Measurements from ENCODE around the gene CADPS2. TPM values are rescaled to one million over a fixed set of nuclear protein-coding genes. Genes with fewer than 3 reads are reported as not detected.

The CADPS2 gene
- total and polyA plus RNA-seq, 2 of the 8 experiments (the other 6 are each of a cell fraction or from before 2014, with no cell fraction given), result 8.9 to 22.3 TPM

GRCh38 chr7:122847871-122848473, 38.3 kb downstream of the CADPS2 start:
- FAIRE-seq (no peak), DNase-seq (ENCODE audit: low read depth in 1 of 2, low spot score in 2 of 2) (no peak)
- H3K23ac ChIP-seq (ENCODE audit: insufficient read length), result no peak overlapping the region
- no peak overlapping the region for H3K4me3 ChIP-seq (ENCODE audit: extremely low read depth in 1 of 4, insufficient read depth in 2 of 4, low read depth in 3 of 4, low read length in 4 of 4)
- no peak overlapping the region for H3K56ac ChIP-seq (replicated peaks; ENCODE audit: insufficient read length, low read depth, low read length)
- H4K20me1 ChIP-seq (replicated peaks in 1 of 2; ENCODE audit: control insufficient read depth in 1 of 2, insufficient read depth in 2 of 2, low read length in 2 of 2), result peaks cover 0 to 1% of the 10 kb centered on the region in 2 experiments
- no peaks in the 10 kb centered on the region; a peak in 1 of 4 replicates for H3K79me2 ChIP-seq (ENCODE audit: control insufficient read depth in 1 of 2, insufficient read depth in 2 of 2, low read length in 2 of 2)
- ChIA-PET POLR2A (ENCODE audit: partially characterized antibody) (interaction anchor here (1.0 kb wide), 1 partner anchor 20 kb away, joined by 3 read pairs; no protein-coding TSS in a partner anchor), CTCF (ENCODE audit: partially characterized antibody) (interaction anchor here (1.0 to 1.2 kb wide), 3 partner anchors 13 to 206 kb away, joined by 3 read pairs; no protein-coding TSS in a partner anchor)
- H3K4me2 ChIP-seq (ENCODE audit: insufficient read depth in 1 of 2, low read depth in 2 of 2, low read length in 2 of 2), result no peak overlapping the region
- no peak overlapping the region for H2AFZ ChIP-seq (ENCODE audit: low read length)
- H3K18ac ChIP-seq (ENCODE audit: extremely low read depth, low read length), result no peak overlapping the region
- H3K9me3 ChIP-seq (ENCODE audit: insufficient read depth in 2 of 2, low read depth in 1 of 2, low read length in 1 of 2), result no peaks in the 10 kb centered on the region
- no peaks in the 10 kb centered on the region for H3K27me3 ChIP-seq (replicated peaks in 1 of 4; ENCODE audit: control insufficient read depth in 3 of 4, extremely low read depth in 1 of 4, insufficient read depth in 3 of 4, low read length in 3 of 4)
- no peak overlapping the region for H4K8ac ChIP-seq (ENCODE audit: extremely low read depth, insufficient read depth, low read length)
- no peak overlapping the region for H4K91ac ChIP-seq (replicated peaks; ENCODE audit: insufficient read length, low read length)
- no peak overlapping the region for H3K9ac ChIP-seq (replicated peaks in 1 of 4; ENCODE audit: extremely low read depth in 1 of 4, low read depth in 3 of 4, low read length in 3 of 4)
- H4K5ac ChIP-seq (ENCODE audit: insufficient read length, low read depth, low read length), result no peak overlapping the region
- no peak overlapping the region for H2BK20ac ChIP-seq (ENCODE audit: low read length)
- no peak overlapping the region for H3K14ac ChIP-seq (ENCODE audit: insufficient read length)
- no peak overlapping the region for H2BK15ac ChIP-seq (ENCODE audit: low read length)
- 67% methylated on average over 3 of the region's 3 CpGs; no CpG with 5 or more reads in 1 of the 2 experiments for WGBS, 2 experiments (ENCODE audit: extremely low coverage in 1 of 2, insufficient coverage in 1 of 2, insufficient read length in 1 of 2, insufficient replicate concordance in 2 of 2, low coverage in 1 of 2, low lambda C conversion rate in 2 of 2, missing lambda C conversion rate in 1 of 2)
- no peak overlapping the region for H2BK5ac ChIP-seq (ENCODE audit: low read depth, low read length)
- H2AK5ac ChIP-seq (ENCODE audit: low read depth, low read length), result no peak overlapping the region
- H2BK120ac ChIP-seq (replicated peaks; ENCODE audit: low read depth, low read length), result no peak overlapping the region
- no peaks in the 10 kb centered on the region for H3K36me3 ChIP-seq (ENCODE audit: control insufficient read depth in 2 of 4, insufficient read depth in 4 of 4, low read length in 3 of 4)
- no peak overlapping the region for H2BK12ac ChIP-seq (ENCODE audit: low read depth, low read length)
- peaks cover 0 to 9% (median 2%) of the 10 kb centered on the region in 4 experiments; a peak in 2 of 7 replicates for H3K4me1 ChIP-seq (replicated peaks in 1 of 4; ENCODE audit: control insufficient read depth in 3 of 4, insufficient read depth in 4 of 4, low read length in 3 of 4)
- H3K79me1 ChIP-seq (ENCODE audit: low read depth, low read length), result no peaks in the 10 kb centered on the region; the same call in 1 of the 2 replicates
- H3K4ac ChIP-seq (replicated peaks; ENCODE audit: insufficient read length, low read depth, low read length), result no peak overlapping the region
- no peaks in the 10 kb centered on the region for H3K23me2 ChIP-seq (ENCODE audit: low read depth, low read length)
- H3K27ac ChIP-seq (ENCODE audit: low read depth, low read length), result no peak overlapping the region
- TF ChIP-seq KDM1A (IDR thresholded peaks at IDR 0.05; ENCODE audit: borderline replicate concordance, low read length) (no peak), SIRT6 (IDR thresholded peaks at IDR 0.05; ENCODE audit: low read length) (no peak), MAX (IDR thresholded peaks at IDR 0.05) (no peak), KDM4A (IDR thresholded peaks at IDR 0.05; ENCODE audit: low read depth, low read length, severe bottlenecking) (no peak), BACH1 (IDR thresholded peaks at IDR 0.05; ENCODE audit: low read length) (no peak), EZH2 (IDR thresholded peaks at IDR 0.05; ENCODE audit: low read depth, low read length, severe bottlenecking) (no peak), PHF8 (conservative IDR thresholded peaks at IDR 0.05; ENCODE audit: low read depth, low read length) (no peak), CREB1 (IDR thresholded peaks at IDR 0.05) (no peak), ATF2 (IDR thresholded peaks at IDR 0.05; ENCODE audit: low read length) (no peak), SP4 (IDR thresholded peaks at IDR 0.05; ENCODE audit: low read length) (no peak), HDAC6 (IDR thresholded peaks at IDR 0.05; ENCODE audit: low read depth, low read length) (no peak), GTF2F1 (IDR thresholded peaks at IDR 0.05; ENCODE audit: borderline replicate concordance, low read depth, low read length) (no peak)

All from H1 (cell line).